Fibroblast of pulmonary artery (primary cell): ENCODE results near the gene COL6A2.

Experiments used
- DNase-seq: peaks from one replicate; pipeline ENCODE4 v3.0.0-alpha.2; 2010; ENCODE audit warnings: low read depth
- H3K4me3 ChIP-seq: replicated peaks from 2 replicates; pipeline ENCODE4 v1.5.1; 2011; ENCODE audit warnings: low read depth, mild to moderate bottlenecking, control low read depth, low read length, moderate library complexity
- TF ChIP-seq, protein P1 (sequence below): IDR thresholded peaks from 2 replicates; pipeline ENCODE4 v1.5.1; 2011; ENCODE audit warnings: mild to moderate bottlenecking, control low read depth, low read length, inconsistent platforms; ENCODE audit errors: missing control alignments

Gene COL6A2

DNA sequence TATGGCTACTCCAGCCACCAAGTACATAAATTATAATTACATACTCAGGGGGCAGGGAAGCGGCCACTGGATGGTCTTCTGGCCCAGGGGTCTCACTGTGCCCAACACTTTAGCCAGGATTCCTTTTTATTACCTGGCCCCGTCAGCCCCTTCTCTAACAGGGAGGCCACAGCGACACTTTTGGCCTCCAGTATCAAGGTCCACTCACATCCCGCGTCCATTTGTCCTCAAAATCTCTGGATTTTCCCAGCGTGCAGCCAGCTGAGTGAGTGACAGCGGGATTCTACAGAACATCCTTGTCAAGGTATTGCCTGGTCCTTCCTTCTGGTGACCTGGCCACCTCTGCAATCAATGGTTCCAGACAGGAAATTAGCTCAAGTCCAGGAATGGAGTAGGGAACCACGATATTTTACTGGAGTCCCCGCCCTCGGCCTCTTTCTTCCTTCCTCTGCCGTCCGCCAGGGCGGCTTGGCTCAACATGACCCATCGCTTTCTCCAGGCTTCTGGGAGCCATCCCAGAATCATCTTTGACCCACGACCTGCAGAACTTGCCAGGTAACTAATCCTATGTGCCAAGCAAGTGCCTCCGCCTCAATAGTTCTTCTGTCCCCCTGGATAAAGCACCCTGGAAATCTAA is 2.7 kb upstream of the COL6A2 start:
- no peak for DNase-seq
- no peak overlapping the region for H3K4me3 ChIP-seq
- TF ChIP-seq, protein P1, sequence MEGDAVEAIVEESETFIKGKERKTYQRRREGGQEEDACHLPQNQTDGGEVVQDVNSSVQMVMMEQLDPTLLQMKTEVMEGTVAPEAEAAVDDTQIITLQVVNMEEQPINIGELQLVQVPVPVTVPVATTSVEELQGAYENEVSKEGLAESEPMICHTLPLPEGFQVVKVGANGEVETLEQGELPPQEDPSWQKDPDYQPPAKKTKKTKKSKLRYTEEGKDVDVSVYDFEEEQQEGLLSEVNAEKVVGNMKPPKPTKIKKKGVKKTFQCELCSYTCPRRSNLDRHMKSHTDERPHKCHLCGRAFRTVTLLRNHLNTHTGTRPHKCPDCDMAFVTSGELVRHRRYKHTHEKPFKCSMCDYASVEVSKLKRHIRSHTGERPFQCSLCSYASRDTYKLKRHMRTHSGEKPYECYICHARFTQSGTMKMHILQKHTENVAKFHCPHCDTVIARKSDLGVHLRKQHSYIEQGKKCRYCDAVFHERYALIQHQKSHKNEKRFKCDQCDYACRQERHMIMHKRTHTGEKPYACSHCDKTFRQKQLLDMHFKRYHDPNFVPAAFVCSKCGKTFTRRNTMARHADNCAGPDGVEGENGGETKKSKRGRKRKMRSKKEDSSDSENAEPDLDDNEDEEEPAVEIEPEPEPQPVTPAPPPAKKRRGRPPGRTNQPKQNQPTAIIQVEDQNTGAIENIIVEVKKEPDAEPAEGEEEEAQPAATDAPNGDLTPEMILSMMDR, result no peak

DNA sequence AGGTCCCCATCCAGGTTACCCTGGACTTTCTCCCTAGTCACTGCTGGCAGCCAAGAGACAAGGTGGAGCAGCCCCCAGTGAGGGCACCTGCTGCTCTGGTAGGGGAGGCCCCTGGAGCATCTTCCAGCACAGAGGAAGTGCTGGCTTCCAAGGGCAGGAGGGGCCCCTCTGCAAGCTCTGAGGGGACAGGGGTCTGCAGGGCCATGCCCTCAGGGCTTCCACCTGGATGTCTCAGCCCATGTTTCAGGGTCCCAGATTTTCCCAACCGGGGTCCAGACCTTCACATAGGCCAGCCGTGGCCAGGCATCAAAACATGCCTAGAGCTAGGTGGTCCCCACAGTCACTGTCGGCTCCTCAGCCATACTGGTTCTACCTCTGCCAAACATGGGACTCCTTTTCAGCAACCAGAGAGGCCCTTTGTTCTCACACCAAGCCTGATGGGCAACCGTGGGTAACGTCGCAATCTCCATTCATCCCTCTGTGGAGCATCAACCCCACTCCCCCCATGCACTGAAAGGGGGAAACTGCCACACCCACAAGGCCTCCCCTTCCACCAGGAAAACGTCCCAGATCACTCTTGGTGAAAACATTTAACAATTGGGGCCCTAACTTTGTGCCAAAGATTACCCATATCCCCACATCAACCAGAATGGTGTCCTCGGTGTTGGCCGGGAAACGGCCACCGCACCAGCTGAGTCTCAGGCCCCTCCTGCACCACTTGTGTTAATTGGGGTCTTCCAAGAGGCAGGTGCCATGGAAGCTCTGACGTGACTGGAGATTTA is 1.9 kb upstream of the COL6A2 start:
- no peak for DNase-seq
- TF ChIP-seq, protein P1, result no peak
- H3K4me3 ChIP-seq, result no peak overlapping the region

DNA sequence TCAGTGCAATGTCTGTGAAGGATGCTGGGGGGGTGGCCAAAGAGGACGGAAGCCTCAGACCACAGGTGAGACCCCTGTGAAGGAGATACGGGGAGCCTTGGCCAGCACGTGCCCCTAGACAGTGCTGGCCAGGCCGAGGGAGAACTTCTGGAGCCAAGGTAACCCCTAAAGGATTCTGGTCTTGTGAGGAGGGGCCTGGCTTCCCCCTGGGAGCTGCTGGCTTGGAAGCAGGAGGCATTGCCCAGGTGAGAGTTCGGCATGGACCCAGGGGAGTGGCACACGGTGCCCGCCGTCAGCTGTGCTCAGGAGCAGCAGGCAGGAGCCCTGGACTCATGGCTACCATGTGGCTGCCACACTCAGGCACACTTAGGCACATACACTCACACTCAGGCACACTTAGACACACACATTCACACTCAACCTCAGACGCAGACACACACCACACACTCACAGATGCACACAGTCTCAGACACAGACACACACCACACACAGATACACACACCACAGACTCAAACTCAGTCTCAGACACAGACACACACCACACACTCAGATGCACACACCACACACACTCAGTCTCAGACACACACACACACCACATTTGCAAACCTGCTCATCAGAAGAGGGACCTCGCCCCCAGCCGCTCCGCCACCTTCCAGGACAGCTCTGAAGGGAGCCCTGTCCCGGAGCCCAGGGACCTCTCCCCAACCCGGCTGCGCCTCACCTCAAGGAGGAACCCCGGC is 1.1 kb upstream of the COL6A2 start:
- DNase-seq, result no peak
- TF ChIP-seq, protein P1, result no peak
- H3K4me3 ChIP-seq, result peak overlapping the region; percentile 78

DNA sequence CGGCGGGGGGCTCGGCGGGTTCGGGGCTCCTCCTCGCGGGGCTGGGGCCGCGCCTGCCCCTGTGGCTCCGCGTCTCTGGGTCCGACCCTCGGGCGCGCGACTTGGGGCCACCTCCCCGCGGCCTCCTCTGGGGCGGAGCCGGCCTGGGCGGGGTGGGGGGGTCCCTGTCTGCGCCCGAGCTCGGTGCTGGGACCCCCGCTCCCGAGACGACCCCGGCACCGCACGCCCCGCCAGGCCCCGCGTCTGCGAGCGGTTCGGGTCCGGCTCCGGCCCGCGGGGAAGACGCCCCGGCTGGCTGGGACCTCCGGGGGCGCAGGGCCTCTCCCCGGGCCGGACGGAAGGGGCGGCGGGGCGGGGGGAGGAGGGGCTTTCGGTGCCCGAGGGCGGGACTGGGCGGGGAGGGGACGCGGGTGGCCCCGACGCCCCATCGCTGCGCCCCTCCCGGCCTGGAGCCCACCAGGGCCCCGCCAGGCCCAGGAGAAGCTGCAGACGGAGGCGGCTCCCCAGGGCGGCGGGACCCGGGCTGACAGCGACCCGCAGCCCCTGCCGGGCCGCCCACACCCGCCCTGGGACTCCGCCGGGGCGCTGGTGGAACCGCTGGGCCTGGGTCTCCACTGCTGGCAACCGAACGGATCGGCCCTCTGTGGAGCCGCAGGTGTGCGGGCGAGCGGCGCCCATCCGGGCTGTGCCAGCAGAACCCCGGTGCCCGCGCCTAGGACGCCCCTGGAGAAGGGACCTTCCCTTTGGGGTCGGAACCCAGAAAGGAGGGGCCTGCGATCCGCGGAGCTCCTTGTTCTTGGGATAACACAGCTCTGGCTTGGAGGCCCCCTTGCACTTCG is 610 bp downstream of the COL6A2 start:
- H3K4me3 ChIP-seq, result peak overlapping the region; percentile 78
- TF ChIP-seq, protein P1, result no peak
- no peak for DNase-seq

DNA sequence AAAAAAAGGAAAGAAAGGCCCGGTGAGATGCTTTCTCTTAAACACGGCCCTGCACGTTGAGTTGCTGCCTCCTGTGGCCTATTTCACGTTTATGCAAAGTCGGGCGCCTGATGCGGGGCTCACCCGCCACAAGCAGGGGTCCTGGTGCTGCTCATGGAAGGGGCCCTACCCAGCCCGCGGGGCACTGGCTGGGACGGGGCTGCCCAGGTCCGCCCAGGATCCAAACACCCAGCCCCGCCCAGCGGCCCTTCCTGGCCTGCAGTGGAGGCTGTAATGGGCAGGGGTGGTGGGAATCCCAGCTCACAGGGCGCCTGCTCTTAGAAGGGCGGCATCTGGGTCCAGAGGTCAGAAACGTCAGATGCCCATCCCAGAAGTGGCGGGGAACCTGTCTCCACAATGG is 1.6 kb downstream of the COL6A2 start:
- peak; percentile 42 for DNase-seq
- TF ChIP-seq, protein P1, result peak; percentile 13
- H3K4me3 ChIP-seq, result peak overlapping the region; percentile 78

DNA sequence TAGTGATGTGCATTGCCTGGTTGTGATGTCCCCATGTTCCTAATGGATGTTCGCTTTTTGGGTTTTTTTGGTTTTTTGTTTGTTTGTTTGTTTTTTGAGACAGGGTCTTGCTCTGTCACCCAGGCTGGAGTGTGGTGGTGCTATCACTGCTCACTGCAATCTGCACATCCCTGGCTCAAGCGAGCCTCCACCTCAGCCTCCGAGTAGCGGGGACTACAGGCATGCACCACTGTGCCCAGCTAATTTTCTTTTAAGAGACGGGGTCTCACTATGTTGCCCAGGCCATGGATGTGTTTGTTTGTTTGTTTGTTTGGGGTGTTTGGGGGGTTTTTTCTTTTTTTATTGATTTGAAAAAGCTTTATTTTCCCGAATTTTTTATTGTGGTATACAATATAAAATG is 2.1 kb downstream of the COL6A2 start:
- H3K4me3 ChIP-seq, result peak overlapping the region; percentile 78
- TF ChIP-seq, protein P1, result no peak
- DNase-seq, result no peak
